HFFc6 (cell line): ENCODE results near the gene SPRR2F. TPM values are rescaled to one million over a fixed set of nuclear protein-coding genes. Genes with fewer than 3 reads are reported as not detected.

Experiments
- DNase-seq: peaks from one replicate; pipeline ENCODE4 v3.0.0-alpha.2; 2018
- H3K27ac Mint-ChIP-seq: 2 replicates; pipeline ENCODE4 v1.8.0; 2020; ENCODE audit warnings: mild to moderate bottlenecking, mixed read lengths
- H3K27me3 Mint-ChIP-seq: 2 replicates; pipeline ENCODE4 v1.8.0; 2021; ENCODE audit warnings: mild to moderate bottlenecking, moderate library complexity, mixed read lengths; ENCODE audit not compliant: insufficient read depth
- H3K36me3 Mint-ChIP-seq: 2 replicates; pipeline ENCODE4 v1.8.0; 2021; ENCODE audit warnings: low read depth, mixed read lengths
- H3K4me1 Mint-ChIP-seq: 2 replicates; pipeline ENCODE4 v1.8.0; 2020; ENCODE audit warnings: low read depth, mixed read lengths
- H3K4me3 Mint-ChIP-seq: 2 replicates; pipeline ENCODE4 v1.8.0; 2020; ENCODE audit warnings: mild to moderate bottlenecking, moderate library complexity, mixed read lengths
- H3K9me3 Mint-ChIP-seq: 2 replicates; pipeline ENCODE4 v1.8.0; 2020; ENCODE audit warnings: mild to moderate bottlenecking, mixed read lengths
- CTCF ChIP-seq: fragments of 200-600 bp; sonication (generic); IDR thresholded peaks from 2 replicates; pipeline ENCODE4 v1.5.0; 2021; ENCODE audit warnings: antibody characterized with exemption, mild to moderate bottlenecking
- total RNA-seq, 6 experiments: library from RNA; stranded (reverse); fragmentation: NEBNext Ultra II Directional; extraction: Animal tissue kit (Norgen Biotek cat#: 25700); gene quantifications; 2 replicates in 1 of 6; 3 replicates in 5 of 6; pipeline ENCODE4 v1.2.3, GENCODE V29; 2021

The SPRR2F gene
- total RNA-seq, 6 experiments from 2014 or later: not detected

DNA sequence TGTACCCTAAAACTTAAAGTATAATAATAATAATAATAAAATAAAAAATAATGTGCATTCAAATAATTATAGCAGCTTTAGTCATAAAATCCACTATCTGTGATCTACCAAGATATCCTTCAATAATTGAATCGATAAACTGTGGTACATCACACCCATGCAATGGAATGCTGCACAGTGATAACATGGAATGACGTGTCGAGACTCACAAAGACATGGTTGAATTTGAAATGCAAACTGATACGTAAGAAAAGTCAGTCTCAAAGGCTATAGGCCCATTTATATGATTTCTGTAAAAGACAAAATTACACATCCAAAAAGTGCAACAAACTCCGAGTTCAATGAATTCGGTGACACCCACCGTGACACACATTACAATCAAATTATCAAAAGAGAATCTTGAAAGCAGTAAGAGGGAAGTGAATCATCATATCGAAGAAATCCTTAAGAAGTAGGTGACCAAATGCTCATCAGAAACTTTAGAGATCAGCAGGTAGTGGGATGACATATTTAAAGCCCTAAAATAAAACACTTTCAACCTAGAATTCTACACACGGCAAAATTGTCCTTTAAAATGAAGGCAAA is 13.8 kb downstream of the SPRR2F start:
- no peak for DNase-seq
- H3K4me1 Mint-ChIP-seq: no peaks in the 10 kb centered on the region
- H3K4me3 Mint-ChIP-seq: no peak overlapping the region
- H3K27me3 Mint-ChIP-seq: no peaks in the 10 kb centered on the region; the same call in 1 of the 2 replicates
- no peak for TF ChIP-seq CTCF
- H3K9me3 Mint-ChIP-seq: peaks cover 6% of the 10 kb centered on the region; the same call in 1 of the 2 replicates
- no peak overlapping the region for H3K27ac Mint-ChIP-seq
- no peaks in the 10 kb centered on the region for H3K36me3 Mint-ChIP-seq

DNA sequence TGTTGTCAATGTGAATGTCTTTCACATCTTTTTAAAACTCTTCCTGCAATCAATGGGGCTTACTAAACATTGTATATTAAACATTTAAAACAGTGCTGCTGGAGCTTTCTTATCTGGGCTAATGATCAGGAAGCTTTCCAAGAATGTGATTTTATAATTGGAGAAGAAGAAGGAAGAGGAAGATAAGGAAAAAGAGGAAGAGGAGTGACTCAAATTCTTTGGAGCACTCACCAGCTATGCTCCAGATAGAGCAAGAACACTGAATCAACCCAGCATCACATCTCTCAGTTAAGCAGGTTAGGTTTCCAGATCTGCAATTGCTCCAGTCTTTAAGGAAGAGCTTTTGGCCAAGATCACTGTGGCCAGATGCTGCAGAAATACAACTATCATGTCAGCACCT is 17.6 kb downstream of the SPRR2F start:
- Mint-ChIP-seq H3K27ac (no peak overlapping the region), H3K27me3 (no peaks in the 10 kb centered on the region; the same call in 1 of the 2 replicates), H3K36me3 (no peaks in the 10 kb centered on the region), H3K4me3 (no peak overlapping the region), H3K9me3 (peaks cover 3% of the 10 kb centered on the region; the same call in 1 of the 2 replicates), H3K4me1 (no peaks in the 10 kb centered on the region)
- no peak for DNase-seq
- TF ChIP-seq CTCF: no peak

DNA sequence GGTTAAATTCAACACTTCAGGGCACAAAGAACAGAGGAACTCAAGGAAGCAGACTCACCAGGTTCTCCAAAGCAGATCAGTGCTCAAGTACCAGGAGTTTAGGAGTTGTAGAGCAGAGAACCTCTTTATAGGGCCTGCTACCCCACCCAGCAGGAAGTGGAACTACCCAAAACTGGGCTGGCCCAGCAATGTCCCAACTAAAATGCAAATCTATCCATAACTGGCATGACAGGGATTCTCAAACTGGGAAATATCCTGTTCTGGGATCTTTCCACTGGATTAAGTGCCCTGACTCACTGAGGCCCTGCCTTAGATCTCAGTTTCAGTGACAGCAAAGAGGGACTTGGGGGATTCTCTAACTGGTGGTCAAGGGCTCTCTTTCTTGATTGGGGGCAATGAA is 18.9 kb downstream of the SPRR2F start, which contains the start of gene SPRR2E:
TSS of gene SPRR2E (minus strand) at position 101 of the 400 bp plus-strand sequence. CDS start 775 bp downstream, outside the sequence.
- Mint-ChIP-seq H3K4me1 (no peaks in the 10 kb centered on the region), H3K27me3 (no peaks in the 10 kb centered on the region; the same call in 1 of the 2 replicates), H3K4me3 (no peak within 1 kb of the TSS), H3K27ac (no peak within 1 kb of the TSS), H3K9me3 (0 out of 2 replicates have a peak, but pooled peaks cover 3% of the 10 kb centered on the region), H3K36me3 (no peaks in the 10 kb centered on the region)
- TF ChIP-seq CTCF: no peak
- DNase-seq: no peak

- Mint-ChIP-seq H3K27ac (no peak overlapping the region), H3K27me3 (no peaks in the 10 kb centered on the region), H3K4me3 (no peak overlapping the region), H3K9me3 (peaks cover 4% of the 10 kb centered on the region; the same call in 1 of the 2 replicates), H3K4me1 (no peaks in the 10 kb centered on the region), H3K36me3 (no peaks in the 10 kb centered on the region)
- TF ChIP-seq CTCF: no peak
- no peak for DNase-seq
Observed at GRCh38 chr1:153087652-153088051, 25.7 kb downstream of the SPRR2F start.

- no peak overlapping the region for H3K4me3 Mint-ChIP-seq
- no peak for TF ChIP-seq CTCF
- no peaks in the 10 kb centered on the region for H3K36me3 Mint-ChIP-seq
- peaks cover 12% of the 10 kb centered on the region for H3K9me3 Mint-ChIP-seq
- no peaks in the 10 kb centered on the region for H3K4me1 Mint-ChIP-seq
- H3K27ac Mint-ChIP-seq: no peak overlapping the region
- no peaks in the 10 kb centered on the region for H3K27me3 Mint-ChIP-seq
- no peak for DNase-seq
Observed at GRCh38 chr1:153081736-153082135, 31.6 kb downstream of the SPRR2F start.
